Fibroblast of the aortic adventitia (primary cell): Measurements from ENCODE around the gene PARP9. TPM values are rescaled to one million over a fixed set of nuclear protein-coding genes. Genes with fewer than 3 reads are reported as not detected.

Source experiments
- DNase-seq: peaks from one replicate; pipeline ENCODE4 v3.0.0-alpha.2; 2010; ENCODE audit warnings: low read depth
- H3K4me3 ChIP-seq: 2 replicates; pipeline ENCODE4 v1.5.1; 2011; ENCODE audit warnings: low read depth, mild to moderate bottlenecking, control low read depth, low read length, moderate library complexity
- total RNA-seq: library from RNA; depleted of rRNA; stranded (reverse); fragments of >200 nt; gene quantifications from 2 replicates; pipeline ENCODE4 v1.2.3, GENCODE V29; 2012; ENCODE audit warnings: low replicate concordance
- TF ChIP-seq, protein P1 (sequence below): IDR thresholded peaks from 2 replicates; pipeline ENCODE4 v1.5.1; 2011; ENCODE audit warnings: mild to moderate bottlenecking, low read length, control low read depth, inconsistent platforms; ENCODE audit not compliant: insufficient read depth

PARP9 gene
- total RNA-seq, 1 donor, result 32.6 TPM

GRCh38 chr3:122530164-122530563, 33.9 kb downstream of the PARP9 start:
- H3K4me3 ChIP-seq, result no peak overlapping the region
- no peak for DNase-seq
- TF ChIP-seq, protein P1, sequence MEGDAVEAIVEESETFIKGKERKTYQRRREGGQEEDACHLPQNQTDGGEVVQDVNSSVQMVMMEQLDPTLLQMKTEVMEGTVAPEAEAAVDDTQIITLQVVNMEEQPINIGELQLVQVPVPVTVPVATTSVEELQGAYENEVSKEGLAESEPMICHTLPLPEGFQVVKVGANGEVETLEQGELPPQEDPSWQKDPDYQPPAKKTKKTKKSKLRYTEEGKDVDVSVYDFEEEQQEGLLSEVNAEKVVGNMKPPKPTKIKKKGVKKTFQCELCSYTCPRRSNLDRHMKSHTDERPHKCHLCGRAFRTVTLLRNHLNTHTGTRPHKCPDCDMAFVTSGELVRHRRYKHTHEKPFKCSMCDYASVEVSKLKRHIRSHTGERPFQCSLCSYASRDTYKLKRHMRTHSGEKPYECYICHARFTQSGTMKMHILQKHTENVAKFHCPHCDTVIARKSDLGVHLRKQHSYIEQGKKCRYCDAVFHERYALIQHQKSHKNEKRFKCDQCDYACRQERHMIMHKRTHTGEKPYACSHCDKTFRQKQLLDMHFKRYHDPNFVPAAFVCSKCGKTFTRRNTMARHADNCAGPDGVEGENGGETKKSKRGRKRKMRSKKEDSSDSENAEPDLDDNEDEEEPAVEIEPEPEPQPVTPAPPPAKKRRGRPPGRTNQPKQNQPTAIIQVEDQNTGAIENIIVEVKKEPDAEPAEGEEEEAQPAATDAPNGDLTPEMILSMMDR, result no peak

GRCh38 chr3:122523317-122523716, 40.8 kb downstream of the PARP9 start:
- DNase-seq, result no peak
- H3K4me3 ChIP-seq, result no peak overlapping the region
- TF ChIP-seq, protein P1, result no peak

GRCh38 chr3:122520861-122521260, 43.2 kb downstream of the PARP9 start:
- TF ChIP-seq, protein P1, result no peak
- no peak for DNase-seq
- H3K4me3 ChIP-seq, result no peak overlapping the region

- TF ChIP-seq, protein P1, result no peak
- H3K4me3 ChIP-seq, result no peak overlapping the region
- DNase-seq, result peak; percentile 48
Measured at GRCh38 chr3:122519693-122520092, 44.4 kb downstream of the PARP9 start.

DNA sequence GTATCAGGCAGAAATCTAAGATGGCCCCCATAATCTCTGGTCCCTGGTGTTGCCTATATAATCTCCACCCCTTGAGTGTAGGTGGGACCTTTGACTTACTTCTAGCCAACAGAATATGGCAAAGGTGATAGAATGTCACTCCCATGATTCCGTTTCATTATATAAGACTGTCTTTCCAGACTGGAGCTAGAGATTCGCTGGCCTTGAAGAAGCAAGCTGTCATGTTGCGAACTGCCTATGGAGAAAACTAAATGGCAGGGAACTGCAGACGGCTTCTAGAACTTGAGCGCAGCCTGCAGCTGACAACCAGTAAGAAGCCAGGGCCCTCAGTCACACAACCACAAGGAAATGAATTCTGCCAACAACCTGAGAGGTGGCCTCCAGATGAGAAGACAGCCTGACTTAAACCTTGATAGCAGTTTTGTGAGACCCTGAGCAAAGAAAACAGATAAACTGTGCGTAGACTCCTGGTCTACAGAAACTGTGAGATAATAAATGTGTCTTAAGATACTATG, 47.2 kb downstream of the PARP9 start:
- DNase-seq, result no peak
- H3K4me3 ChIP-seq, result no peak overlapping the region
- TF ChIP-seq, protein P1, result no peak

GRCh38 chr3:122515870-122516269, 48.2 kb downstream of the PARP9 start:
- TF ChIP-seq, protein P1, result no peak
- H3K4me3 ChIP-seq, result no peak overlapping the region
- DNase-seq, result no peak

DNA sequence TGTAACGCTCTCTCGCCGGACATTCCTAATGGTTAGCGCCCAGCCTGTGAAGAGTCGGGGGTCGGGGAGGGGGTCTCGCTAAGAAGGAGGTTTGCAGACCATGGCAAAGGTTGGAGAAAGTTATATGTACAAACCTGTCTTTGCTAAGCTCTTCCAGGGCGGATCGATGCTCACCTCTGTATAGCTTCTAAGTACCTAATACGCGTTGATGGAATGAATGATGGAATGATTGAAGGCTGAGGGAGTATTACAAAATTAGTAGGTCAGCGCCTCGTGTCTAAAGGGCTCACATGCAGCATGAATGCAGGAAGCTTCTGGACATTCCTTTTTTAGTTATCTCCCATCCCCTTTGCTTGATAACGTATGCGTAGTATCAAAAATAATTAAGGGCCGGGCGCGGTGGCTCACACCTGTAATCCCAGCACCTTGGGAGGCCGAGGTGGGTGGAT, 49.1 kb downstream of the PARP9 start:
- DNase-seq, result no peak
- peak overlapping the region; percentile 70 for H3K4me3 ChIP-seq
- TF ChIP-seq, protein P1, result no peak
